Loucy (cell line): ENCODE data around the gene SLC35F3.

Experiments
- EZH2phosphoT487 ChIP-seq: fragments of 200-600 bp; IDR thresholded peaks from 2 replicates; pipeline ENCODE4 v1.6.1; 2018; ENCODE audit warnings: antibody characterized with exemption, mild to moderate bottlenecking, moderate library complexity, borderline replicate concordance
- TF ChIP-seq, protein P1 (sequence below): fragments of 200-600 bp; sonication (generic); conservative IDR thresholded peaks from 2 replicates; pipeline ENCODE4 v1.5.1; 2014; ENCODE audit warnings: mild to moderate bottlenecking, antibody characterized with exemption, low read length

DNA sequence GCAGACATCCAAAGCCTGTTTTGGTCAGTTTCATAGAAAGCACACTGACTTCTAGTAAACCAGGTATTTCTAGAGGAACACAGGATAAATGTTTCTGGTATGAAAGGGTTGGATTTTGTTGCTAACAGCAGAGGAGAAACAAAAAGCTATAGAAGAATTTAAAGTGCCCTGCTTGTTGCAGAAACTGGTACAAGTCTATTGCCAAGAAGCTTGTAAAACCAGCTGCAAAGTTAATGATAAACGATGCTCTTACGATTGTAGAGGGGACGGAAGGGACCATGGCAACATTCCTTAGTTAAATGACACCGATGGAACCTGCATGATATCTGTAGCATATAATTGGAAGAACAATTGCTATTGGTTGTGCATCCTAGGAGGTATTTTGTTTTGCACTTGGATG, 40.1 kb downstream of the SLC35F3 start:
- TF ChIP-seq, protein P1, sequence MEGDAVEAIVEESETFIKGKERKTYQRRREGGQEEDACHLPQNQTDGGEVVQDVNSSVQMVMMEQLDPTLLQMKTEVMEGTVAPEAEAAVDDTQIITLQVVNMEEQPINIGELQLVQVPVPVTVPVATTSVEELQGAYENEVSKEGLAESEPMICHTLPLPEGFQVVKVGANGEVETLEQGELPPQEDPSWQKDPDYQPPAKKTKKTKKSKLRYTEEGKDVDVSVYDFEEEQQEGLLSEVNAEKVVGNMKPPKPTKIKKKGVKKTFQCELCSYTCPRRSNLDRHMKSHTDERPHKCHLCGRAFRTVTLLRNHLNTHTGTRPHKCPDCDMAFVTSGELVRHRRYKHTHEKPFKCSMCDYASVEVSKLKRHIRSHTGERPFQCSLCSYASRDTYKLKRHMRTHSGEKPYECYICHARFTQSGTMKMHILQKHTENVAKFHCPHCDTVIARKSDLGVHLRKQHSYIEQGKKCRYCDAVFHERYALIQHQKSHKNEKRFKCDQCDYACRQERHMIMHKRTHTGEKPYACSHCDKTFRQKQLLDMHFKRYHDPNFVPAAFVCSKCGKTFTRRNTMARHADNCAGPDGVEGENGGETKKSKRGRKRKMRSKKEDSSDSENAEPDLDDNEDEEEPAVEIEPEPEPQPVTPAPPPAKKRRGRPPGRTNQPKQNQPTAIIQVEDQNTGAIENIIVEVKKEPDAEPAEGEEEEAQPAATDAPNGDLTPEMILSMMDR, result no peak
- TF ChIP-seq EZH2phosphoT487, result no peak
